ENCODE measurements around the gene ZEB2. TPM values are rescaled to one million over a fixed set of nuclear protein-coding genes. Genes with fewer than 3 reads are reported as not detected.

ZEB2 gene
- total RNA-seq, 2 donors from 2014 or later = 118 to 131 TPM

DNA sequence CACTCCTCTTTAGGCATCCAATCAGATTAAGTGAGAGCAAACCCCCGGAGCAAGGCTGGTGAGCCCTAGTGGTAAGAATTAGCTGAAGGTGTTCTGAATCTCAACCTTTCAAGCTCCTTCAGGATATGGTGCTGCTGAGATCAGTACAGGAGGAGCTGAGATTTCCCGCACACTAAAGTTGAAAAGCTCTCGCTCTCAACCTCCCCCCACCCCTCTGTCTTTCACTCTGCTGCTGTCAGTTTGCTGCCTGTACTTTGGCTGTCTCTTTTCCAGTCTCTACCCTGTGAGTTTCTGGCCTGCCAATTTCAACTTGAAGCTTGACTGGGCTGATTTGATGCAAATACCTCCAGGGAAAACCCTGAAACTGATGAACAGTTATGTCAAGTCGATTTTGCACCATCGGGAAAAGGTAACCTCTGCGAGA, 15.7 kb downstream of the ZEB2 start:
- DNase-seq (no peak), ATAC-seq (peak; percentile 25 to 34)
- intact Hi-C loops (cut with DNase I) = loop anchor here in 1 of 2 donors (5.0 kb wide), 1 partner anchor 42 kb away; no protein-coding TSS in a partner anchor

DNA sequence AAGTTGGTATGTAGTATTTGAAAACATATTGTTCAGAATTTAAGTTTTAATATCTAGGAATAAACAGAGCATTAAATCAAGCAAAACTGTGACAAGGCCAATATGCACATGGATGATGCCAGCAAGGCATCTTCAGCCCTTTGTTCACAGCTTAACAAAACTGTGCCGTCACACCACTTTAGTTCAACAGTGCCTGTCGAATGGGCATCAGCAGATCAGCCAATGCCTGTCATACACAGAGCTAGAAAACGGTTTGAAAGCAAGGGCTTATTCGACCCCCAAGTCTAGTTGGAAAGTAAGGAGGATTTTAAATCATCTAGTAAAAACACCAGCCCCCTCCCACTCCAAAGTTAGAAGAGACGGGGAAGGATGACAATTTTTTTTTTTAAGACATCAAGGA, 16.7 kb downstream of the ZEB2 start:
- ATAC-seq (no peak), DNase-seq (no peak)
- intact Hi-C loops (cut with DNase I) = loop anchor here in 1 of 2 donors (5.0 kb wide), 1 partner anchor 41 kb away; no protein-coding TSS in a partner anchor

DNA sequence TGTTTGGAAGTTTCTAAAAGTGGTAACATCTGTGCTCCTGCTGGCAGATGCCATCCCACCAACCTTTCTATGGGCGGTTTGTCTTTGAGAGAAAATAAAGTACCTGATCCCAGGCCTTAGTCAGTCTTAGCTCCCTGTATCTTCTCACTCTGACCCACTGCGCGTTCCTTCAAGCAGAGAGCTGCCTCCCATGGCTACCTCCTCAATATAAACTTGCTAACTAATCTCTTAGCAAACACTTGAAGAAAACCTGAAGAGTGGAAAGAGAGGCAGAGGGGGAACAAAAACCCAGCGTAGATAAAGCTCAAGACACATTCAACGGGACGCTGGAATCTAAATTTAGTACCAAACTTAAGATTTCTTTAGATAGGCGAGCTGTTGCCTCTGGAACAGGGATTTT, 17.6 kb downstream of the ZEB2 start:
- DNase-seq = no peak
- ATAC-seq = no peak
- intact Hi-C loops (cut with DNase I) = loop anchor here in 1 of 2 donors (5.0 kb wide), 1 partner anchor 40 kb away; no protein-coding TSS in a partner anchor

DNA sequence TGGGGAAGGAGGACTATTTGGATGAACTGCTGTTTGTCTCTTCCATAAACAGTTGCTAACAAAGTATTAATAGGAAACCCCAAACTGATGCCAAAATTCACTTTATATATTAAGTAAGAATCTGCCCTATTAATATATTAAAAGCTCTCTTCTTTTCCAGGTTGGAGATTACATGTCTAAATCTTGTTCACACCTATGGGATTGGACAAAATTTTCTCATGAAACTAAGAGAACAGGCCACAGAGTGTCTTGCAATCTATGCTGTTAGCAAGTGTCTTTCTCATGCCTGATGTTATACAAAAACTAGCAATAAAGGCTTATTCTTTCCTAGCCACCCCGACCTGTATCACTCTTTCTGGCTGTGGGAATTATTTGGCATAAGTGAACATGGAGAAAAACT, 18.3 kb downstream of the ZEB2 start:
- intact Hi-C loops (cut with DNase I) = loop anchor here in 1 of 2 donors (5.0 kb wide), 1 partner anchor 39 kb away; no protein-coding TSS in a partner anchor
- ATAC-seq = no peak
- DNase-seq = no peak

DNA sequence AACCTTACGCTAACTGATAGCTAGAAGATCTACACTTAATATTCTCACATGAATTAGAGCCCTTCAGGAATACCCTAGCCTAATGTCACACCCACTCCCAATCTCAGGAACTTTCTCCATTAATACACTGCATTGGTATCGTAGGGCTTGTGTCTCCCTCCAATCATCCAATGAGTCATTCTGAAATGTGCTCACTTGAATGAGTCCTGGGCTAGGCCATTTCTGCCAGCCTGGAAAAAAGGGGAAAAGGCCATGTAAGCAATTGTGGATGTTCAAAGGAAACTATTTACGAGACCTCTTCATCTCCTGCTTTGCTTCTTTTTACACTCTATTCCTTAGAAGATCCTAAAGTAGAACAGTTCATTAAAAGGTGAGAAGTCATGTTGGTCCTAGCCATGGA, 18.8 kb downstream of the ZEB2 start:
- peak in 1 of 2 donors; percentile 9 for ATAC-seq
- intact Hi-C loops (cut with DNase I) = loop anchor here in 1 of 2 donors (5.0 kb wide), 1 partner anchor 39 kb away; no protein-coding TSS in a partner anchor
- DNase-seq = no peak

DNA sequence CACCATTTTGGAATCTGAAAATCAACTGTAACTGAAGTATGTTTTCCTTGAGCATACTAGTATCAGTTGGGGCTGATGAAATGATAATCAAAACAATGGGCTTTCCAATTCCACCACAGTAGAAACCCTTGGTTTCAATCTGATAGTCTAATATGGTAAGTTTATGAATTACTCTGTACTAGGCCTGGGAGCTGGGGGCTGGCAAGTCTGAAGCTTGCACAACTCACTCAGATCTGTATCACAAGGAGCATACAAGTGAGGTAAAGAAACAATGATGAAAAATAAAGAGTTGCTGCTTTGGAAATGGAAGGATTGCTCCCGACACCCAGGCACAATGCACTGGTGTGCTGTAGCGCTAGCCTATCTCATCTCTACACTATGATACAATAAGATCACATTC, 19.4 kb downstream of the ZEB2 start:
- ATAC-seq = no peak
- no peak for DNase-seq
- intact Hi-C loops (cut with DNase I) = loop anchor here in 1 of 2 donors (5.0 kb wide), 1 partner anchor 38 kb away; no protein-coding TSS in a partner anchor

DNA sequence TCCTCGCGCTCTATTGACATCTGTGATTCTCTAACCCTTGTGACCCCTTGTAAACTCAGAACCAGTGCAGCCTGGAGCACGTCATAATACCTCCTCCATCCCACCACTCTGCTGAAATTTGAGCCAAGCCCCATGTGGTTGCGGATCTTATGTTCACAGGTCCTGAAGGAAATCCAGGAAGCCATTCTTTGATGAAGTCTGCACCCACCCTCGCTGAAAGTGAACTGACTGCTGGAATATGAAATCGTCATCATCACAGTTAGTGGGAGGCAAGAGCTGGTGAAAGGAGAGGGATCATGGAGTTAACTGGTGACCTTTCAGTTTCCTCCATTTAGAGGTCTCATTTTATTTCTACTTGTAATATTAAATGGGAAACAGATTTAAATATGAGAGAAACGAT, 21.6 kb downstream of the ZEB2 start:
- DNase-seq (no peak), ATAC-seq (no peak)
- intact Hi-C loops (cut with DNase I) = no loop called here

DNA sequence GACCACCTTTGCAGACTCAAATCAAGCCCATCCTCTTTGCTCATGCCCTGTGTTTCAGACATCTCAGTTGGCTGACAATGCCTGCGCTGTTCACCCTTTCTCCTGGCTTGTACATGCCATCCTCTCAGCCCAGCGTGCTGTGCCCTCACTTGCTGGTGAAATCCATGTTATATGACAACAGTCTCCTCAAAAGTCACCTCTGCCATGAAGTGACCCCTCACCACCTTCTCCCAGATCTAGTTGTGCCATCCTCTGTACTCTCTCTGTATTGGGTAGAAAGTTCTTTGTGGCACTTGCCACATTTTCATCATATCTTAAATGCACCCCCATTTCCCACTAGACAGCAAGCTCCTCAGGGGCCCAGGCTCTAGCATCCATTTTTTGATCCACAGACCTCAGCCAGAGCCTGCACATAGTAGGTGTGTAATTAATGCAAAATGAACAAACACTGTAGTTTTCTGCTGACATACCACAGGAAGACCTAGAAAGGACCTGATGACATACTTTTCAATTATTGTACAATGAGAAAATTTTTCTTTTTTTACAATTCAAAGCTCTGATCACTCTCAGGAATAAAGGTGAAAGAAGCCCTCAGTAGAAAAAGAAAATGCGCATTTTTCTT, 22.8 kb downstream of the ZEB2 start:
- DNase-seq (no peak), ATAC-seq (peak; percentile 17)
- intact Hi-C loops (cut with DNase I) = no loop called here

DNA sequence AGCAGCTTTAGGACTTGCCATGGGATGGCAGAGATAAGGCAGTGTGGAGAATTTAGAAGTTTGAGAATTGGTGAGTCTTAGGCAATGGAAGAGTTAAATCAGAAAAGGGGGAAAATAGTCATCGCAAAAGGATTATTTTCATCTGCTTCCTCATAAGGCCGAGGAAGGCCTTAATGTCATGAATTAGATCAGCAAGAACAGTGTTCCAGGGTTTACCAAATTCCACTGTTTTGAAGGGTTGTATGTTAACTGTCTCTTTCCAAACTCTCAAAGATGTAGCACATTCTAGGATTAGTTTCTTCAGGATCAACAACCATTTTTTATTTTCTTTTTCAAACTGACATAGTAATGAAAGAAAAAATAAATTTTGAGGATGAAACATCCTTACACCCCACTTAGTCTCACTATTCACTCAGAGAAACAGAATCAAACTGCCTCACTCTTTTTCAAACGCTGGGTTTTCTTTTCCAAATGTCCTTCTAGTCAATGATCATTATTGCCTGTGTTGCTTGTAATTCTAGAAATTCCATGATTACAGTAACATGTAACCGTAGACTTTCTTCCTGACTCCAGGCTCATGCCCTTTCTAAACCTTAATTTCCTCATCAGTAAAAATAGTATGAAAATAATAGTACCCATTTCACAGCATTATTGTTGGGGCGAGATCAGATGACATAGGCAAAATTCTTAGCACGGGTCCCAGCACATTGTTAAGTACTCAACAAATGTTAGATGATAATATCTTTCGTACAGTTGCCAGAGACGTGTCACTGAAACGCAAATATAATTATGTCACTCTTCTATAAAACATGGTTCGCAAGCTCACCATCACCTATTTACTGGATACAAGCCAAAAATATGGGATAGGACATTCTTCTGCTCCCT, 23.6 kb downstream of the ZEB2 start:
- DNase-seq (no peak), ATAC-seq (peak in 1 of 2 donors; percentile 10)
- intact Hi-C loops (cut with DNase I) = no loop called here

DNA sequence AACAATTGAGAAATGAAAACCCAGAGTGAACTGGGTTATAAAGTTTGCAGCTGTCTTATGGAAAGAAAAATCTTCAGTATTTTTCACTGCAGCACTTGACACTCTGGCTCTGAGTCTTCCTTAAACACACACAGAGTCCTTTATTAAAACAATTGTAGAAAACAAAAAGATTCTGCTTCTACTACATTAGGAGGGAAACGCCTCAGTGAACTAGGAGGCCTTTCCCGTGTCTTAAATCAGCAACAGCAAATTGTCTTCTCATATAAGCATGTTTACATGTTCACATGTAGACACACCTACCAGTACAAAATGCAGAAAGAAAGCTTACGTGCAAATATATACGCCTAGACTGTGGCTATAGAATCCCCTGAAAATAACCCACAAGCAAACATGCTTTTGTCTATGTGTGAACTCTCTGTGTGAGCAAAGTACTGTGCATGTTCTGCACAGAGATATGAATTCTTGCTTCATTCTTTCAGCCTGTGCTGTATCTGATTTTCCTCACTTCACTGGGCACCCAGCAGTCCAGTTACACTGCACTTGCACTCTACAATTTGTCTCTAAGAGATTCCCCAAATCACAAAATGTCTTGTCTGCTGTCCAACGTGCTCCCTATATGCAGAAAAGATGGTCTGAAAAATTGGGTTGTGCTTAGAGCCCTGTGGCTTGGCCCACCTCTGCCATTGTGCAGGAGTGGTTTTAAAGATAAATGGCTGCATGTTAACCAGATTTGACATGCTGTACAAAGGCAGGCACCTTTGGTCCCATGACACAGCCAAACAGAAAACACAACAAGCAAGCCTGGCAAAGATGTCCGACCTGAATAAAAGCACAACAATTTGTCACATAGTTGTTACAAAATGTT, 24.5 kb downstream of the ZEB2 start:
- intact Hi-C loops (cut with DNase I) = no loop called here
- DNase-seq (no peak), ATAC-seq (peak; percentile 40 to 56)

DNA sequence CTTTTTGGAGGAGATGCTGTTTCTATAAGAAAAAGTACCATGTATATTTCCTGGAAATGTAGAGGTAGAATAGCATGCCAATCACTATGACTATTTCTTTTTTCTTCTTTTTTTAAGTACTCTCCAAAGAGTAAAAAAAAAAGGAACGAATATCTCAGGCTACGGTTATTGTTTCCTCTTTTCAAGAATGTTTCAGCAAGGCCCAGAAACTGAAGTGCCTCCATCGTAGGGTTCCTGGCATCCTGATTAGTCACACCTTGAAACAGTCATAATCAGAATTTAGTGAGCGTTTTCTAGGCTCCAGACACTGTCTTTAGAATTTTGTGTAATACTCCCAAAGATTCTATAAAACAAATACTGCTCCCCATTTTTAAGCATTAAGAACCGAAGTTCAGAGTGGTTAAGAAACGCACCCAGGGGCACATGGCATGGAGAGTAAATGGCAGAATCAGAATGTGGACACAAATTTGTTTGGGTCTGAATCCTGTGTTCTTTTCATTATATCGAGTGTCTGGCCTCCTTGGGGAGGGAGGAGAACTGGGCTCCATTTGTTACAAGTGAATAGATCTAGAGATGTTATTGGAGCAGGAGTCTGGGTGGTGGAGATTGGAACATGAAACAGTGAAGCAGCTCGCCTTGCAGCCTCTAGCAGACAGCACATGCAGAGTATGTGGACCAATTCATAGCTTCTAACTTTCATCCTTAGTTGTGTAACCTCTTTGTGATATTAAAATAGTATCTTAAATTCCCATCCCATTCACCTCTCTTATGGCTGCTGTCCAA, 26.7 kb downstream of the ZEB2 start:
- ATAC-seq (peak in 1 of 2 donors; percentile 7), DNase-seq (no peak)
- intact Hi-C loops (cut with DNase I) = no loop called here

DNA sequence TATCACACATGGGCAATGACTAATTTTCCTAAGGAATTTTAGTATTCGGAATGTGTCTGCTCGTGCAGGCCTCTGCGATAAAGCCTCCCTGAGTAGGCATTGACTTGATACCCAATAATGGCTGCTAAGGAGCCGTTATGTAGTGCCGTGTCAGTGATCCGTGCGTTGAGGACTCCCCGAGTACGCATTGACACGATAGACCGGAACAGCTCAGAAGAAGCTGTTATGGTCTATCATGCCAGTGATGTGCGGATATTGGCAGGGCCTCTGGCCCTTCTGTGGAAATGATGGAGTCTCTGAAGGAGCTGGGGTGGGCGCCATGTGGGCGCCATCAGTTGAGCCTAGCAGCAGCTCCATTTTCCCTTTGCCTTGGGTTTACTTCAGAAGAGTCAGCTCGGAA, 29.1 kb downstream of the ZEB2 start:
- intact Hi-C loops (cut with DNase I) = no loop called here
- DNase-seq (no peak), ATAC-seq (no peak)

DNA sequence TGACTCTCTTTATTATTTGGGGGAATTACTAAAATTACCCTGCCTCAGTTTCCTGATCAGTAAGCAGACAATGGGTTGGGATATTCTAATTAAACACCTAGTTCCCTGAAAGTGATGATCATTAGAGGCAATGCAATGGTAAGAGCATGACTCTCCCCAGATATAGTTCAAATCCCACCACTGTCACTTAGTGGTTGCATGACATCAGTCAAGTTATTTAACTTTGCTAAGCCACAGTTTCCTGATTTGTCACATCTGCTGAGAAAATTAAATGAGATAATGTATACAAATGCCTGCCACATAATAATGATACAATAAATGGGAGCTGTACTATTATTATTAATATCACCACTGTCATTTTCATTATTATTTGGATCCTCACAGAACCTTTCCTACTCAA, 29.9 kb downstream of the ZEB2 start:
- no peak for ATAC-seq

DNA sequence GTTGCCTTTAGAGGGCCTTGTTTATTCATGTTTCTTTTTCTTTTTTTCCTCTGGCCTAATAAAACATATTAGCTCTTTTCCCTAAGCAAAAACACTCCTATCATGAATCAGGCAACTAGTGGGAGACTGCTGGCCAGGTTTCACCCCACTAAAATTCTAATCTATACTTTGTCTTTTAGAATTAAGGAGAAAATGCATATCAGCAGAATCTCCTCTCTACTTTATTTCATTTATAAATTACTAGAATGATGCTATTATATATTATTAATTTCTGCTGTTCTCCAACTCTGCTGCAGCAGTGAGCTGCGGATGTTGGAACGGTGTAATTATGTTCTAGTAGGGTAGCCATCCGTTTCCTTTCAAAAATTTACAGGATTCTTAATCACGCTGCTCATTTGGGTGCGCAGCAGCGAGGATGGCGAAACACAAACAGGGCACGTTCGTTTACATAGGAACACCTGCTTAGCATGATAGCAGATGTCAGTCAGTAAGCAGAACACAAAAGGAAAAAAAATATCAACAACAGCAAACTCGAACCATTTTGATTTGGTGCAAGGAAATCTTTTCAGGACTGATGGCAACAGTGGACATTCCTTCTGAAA, 30.5 kb downstream of the ZEB2 start:
- intact Hi-C loops (cut with DNase I) = no loop called here
- DNase-seq (no peak), ATAC-seq (no peak)

More for the DNA sequence above, 29.9 kb downstream of the ZEB2 start:
- intact Hi-C loops (cut with DNase I) = no loop called here
- no peak for DNase-seq

DNA sequence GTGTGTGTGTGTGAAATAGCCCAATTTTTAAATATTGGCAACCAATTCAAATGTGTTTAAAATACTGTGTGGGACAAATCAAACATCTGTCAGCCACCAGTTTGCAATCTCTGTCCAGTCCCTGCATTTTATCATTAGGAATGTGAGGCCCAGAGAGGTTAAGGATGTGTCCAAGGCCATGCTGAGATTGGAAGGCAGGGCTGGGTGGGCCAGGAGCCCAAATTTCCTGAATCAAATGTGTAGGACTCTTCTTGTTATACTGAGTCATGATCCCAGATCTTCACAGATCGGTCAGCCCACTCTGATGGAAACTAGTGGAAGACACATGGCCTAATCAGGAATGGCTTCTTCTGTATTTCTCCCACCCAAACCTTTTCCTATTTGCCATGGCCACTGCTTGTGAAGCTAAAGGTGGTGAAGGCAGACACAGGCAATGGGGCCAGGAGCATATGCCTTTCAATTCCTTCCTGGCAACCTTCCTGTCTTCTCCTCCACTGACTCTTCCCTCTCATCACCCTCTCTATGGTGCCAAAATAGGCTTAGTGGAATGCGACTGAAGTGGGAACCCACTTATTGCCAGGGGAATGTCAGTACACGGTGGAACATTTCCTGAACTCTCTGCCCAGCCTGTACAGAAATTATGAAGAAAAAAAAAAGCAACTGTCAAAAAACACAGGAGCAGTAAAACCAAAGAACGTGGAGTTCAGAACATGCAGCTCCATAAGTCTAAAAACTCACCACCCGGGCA, 35.5 kb downstream of the ZEB2 start:
- intact Hi-C loops (cut with DNase I) = no loop called here
- peak; percentile 72 to 82 for ATAC-seq
- no peak for DNase-seq

DNA sequence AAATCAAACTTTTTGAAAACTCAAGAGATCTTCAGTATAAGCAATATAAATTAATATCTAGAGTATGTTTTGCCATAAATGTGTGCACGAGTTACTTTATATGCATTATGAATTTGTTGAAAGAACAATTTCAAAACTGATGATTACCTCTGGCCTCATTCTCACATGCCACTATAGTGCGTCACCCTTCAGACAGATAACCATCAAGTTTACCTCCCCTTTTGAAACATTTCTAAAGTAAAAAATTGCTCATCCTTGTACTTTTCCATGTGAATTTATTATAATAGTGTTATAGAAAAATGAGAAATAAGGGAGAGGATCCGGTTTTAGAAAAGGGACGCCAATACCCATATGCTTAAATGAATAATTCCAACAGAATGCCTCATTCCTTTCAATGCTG, 38.3 kb downstream of the ZEB2 start:
- ATAC-seq (no peak), DNase-seq (no peak)
- intact Hi-C loops (cut with DNase I) = no loop called here

DNA sequence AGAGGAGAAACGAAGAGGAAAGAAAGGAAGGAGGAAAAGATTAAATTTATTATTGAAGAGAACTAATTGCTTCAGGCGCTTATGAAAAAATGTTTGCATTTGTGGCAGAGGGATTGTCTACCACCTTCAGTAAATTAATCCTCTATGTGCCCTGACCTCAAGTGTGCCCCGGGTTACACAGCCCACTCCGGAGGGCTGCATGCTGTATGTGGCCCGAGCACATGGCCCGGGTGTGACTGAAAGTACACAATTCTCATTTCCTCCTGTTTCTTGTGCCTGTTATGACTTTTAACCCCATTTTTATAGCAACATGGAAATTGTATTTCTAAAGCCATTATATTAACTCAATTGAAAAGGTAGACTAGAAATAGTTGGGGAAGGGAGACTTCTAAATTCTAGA, 38.8 kb downstream of the ZEB2 start:
- intact Hi-C loops (cut with DNase I) = no loop called here
- no peak for DNase-seq
- ATAC-seq = no peak

Measured in left cardiac atrium (tissue), 4 donors.